Left lung (tissue), 10 donors: Measurements from ENCODE around the gene SPSB4. TPM values are rescaled to one million over a fixed set of nuclear protein-coding genes. Genes with fewer than 3 reads are reported as not detected.

Experiments
- ATAC-seq: fragments of 200-7000 bp; cut with Tn5 transposase; one replicate; pipeline ENCODE4 v1.9.1; 2020; ENCODE audit warnings: moderate library complexity
- DNase-seq, 4 donors: peaks; one replicate each; pipeline ENCODE4 v3.0.0-alpha.2; 2013 to 2020
- H3K27ac ChIP-seq, 2 donors: fragments of 200-600 bp; sonication (generic) in 1 of 2; one replicate each; pipeline versions ENCODE4 v1.5.0 to v1.8.0; 2020 to 2021
- H3K27me3 ChIP-seq, 2 donors: fragments of 200-600 bp; sonication (generic) in 1 of 2; one replicate each; pipeline versions ENCODE4 v1.5.0 to v1.8.0; 2020 to 2021
- H3K36me3 ChIP-seq, 2 donors: fragments of 200-600 bp; sonication (generic) in 1 of 2; one replicate each; pipeline versions ENCODE4 v1.5.0 to v1.8.0; 2020 to 2021
- H3K4me1 ChIP-seq, 2 donors: fragments of 200-600 bp; one replicate each; pipeline ENCODE4 v1.8.0; 2021
- H3K4me3 ChIP-seq, 2 donors: fragments of 200-600 bp; sonication (generic) in 1 of 2; one replicate each; pipeline versions ENCODE4 v1.5.0 to v1.8.0; 2020 to 2021; ENCODE audit warnings: mild to moderate bottlenecking in 1 of 2
- H3K9me3 ChIP-seq, 2 donors: fragments of 200-600 bp; sonication (generic) in 1 of 2; one replicate each; pipeline versions ENCODE4 v1.5.0 to v1.8.0; 2020 to 2021
- CTCF ChIP-seq, 2 donors: fragments of 200-600 bp; sonication (generic) in 1 of 2; IDR thresholded peaks; one replicate each; pipeline versions ENCODE4 v1.5.0 to v1.8.0; 2021; ENCODE audit warnings: antibody characterized with exemption in 2 of 2
- intact Hi-C, 2 donors: fragments of 100-400 bp; cut with DNase I; formaldehyde crosslinking; loops; one replicate each; pipeline versions ENCODE4 v1.11.2 to v1.14.2; 2022
- polyA plus RNA-seq, 6 donors: library from polyadenylated mRNA; unstranded; fragments of 120-200 nt; gene quantifications; one replicate each; pipeline ENCODE4 v1.2.1, GENCODE V29; 2013; ENCODE audit not compliant: insufficient read length in 6 of 6
- total RNA-seq, 2 donors: library from RNA; stranded (reverse); fragmentation: NEBNext Ultra II Directional; extraction: Animal tissue kit (Norgen Biotek cat#: 25700); gene quantifications; one replicate each; pipeline ENCODE4 v1.2.1, GENCODE V29; 2021
- donor health status: DM: no; HTN: yes; CAD: no.
- donor health status: DM: no; HTN: no; CAD: no.

Gene SPSB4
- total and polyA plus RNA-seq, 8 donors = 1.3 to 9.9 (median 6.2) TPM

GRCh38 chr3:141092663-141093062 lies 41.5 kb downstream of the SPSB4 start:
- H3K27ac ChIP-seq = no peak overlapping the region
- ATAC-seq (no peak), DNase-seq (no peak)
- TF ChIP-seq CTCF (IDR thresholded peaks at IDR 0.05) = no peak
- no peak overlapping the region for H3K4me3 ChIP-seq
- H3K36me3 ChIP-seq = no peaks in the 10 kb centered on the region
- no peaks in the 10 kb centered on the region for H3K27me3 ChIP-seq
- intact Hi-C loops = no loop called here
- H3K9me3 ChIP-seq = no peaks in the 10 kb centered on the region
- no peaks in the 10 kb centered on the region for H3K4me1 ChIP-seq

GRCh38 chr3:141093397-141093796 lies 42.2 kb downstream of the SPSB4 start:
- Histone ChIP-seq H3K9me3 (no peaks in the 10 kb centered on the region), H3K27me3 (no peaks in the 10 kb centered on the region), H3K36me3 (no peaks in the 10 kb centered on the region), H3K27ac (no peak overlapping the region), H3K4me3 (no peak overlapping the region), H3K4me1 (no peaks in the 10 kb centered on the region)
- ATAC-seq (no peak), DNase-seq (no peak)
- no peak for TF ChIP-seq CTCF (IDR thresholded peaks at IDR 0.05)
- intact Hi-C loops = no loop called here

GRCh38 chr3:141093971-141094684 lies 43.0 kb downstream of the SPSB4 start:
- Histone ChIP-seq H3K36me3 (no peaks in the 10 kb centered on the region), H3K27ac (no peak overlapping the region), H3K9me3 (no peaks in the 10 kb centered on the region), H3K4me3 (no peak overlapping the region), H3K4me1 (no peaks in the 10 kb centered on the region), H3K27me3 (no peaks in the 10 kb centered on the region)
- DNase-seq (peak in 1 of 4 donors; percentile 63), ATAC-seq (no peak)
- intact Hi-C loops = no loop called here
- TF ChIP-seq CTCF (IDR thresholded peaks at IDR 0.05) = no peak

- no peaks in the 10 kb centered on the region for H3K4me1 ChIP-seq
- H3K4me3 ChIP-seq = no peak overlapping the region
- TF ChIP-seq CTCF (IDR thresholded peaks at IDR 0.05) = no peak
- no peaks in the 10 kb centered on the region for H3K9me3 ChIP-seq
- intact Hi-C loops = no loop called here
- H3K36me3 ChIP-seq = no peaks in the 10 kb centered on the region
- ATAC-seq = peak; percentile 76
- H3K27ac ChIP-seq = no peak overlapping the region
- H3K27me3 ChIP-seq = no peaks in the 10 kb centered on the region
- peak in 3 of 4 donors; percentile 69 to 94 (median 92) for DNase-seq
These were observed 43.8 kb downstream of the SPSB4 start for GRCh38 chr3:141094790-141095545.

- TF ChIP-seq CTCF (IDR thresholded peaks at IDR 0.05) = no peak
- DNase-seq (no peak), ATAC-seq (no peak)
- Histone ChIP-seq H3K4me1 (no peaks in the 10 kb centered on the region), H3K4me3 (no peak overlapping the region), H3K36me3 (no peaks in the 10 kb centered on the region), H3K27ac (no peak overlapping the region), H3K9me3 (no peaks in the 10 kb centered on the region), H3K27me3 (no peaks in the 10 kb centered on the region)
- intact Hi-C loops = no loop called here
These were observed 44.4 kb downstream of the SPSB4 start for GRCh38 chr3:141095546-141095937.
